ENCODE data around the gene SLC4A11. TPM values are rescaled to one million over a fixed set of nuclear protein-coding genes. Genes with fewer than 3 reads are reported as not detected.
"Not testable (repeated sequence)": the region's sequence is repeated elsewhere in the genome, so short reads cannot be mapped to it uniquely, and the experiment has no call there.

The SLC4A11 gene
- total RNA-seq, 4 donors from 2014 or later: 4.5 to 26.0 (median 14.0) TPM

DNA sequence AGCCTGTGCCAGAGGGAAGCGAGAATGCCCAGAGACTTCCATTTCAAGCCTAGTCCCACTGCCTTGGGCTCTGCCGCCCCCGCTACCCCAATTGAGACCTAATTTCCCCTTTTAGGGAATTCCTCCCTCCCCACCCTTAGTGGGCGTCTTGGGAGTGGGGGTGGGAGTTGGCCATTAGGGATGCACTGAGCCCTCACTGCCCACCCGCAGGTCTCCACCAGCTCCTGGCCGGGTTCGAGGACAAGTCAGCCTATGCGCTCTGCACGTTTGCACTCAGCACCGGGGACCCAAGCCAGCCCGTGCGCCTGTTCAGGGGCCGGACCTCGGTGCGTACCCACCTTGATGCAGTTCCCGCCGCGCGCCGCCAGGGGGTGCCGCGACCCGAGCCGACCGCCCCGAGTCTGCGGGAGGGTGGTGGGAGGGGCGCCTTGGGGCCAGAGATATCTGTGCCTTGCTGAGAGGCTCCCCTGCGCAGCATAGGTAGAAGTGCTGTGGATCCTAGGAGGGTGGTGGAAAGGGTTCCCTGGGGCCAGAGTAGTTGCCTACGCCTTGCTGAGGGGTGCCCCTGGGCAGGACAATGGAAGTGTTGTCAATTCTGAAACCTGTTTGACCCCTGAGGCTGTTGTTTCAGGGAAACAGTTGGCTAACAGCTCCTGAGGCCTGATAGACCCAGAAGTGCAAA, 20.5 kb downstream of the SLC4A11 start:
- DNase-seq (ENCODE audit: low spot score in 2 of 2): peak in 1 of 2 donors; percentile 90
- intact Hi-C loops (cut with DNase I; ENCODE audit: low total_unique reads): no loop called here
- no peak for TF ChIP-seq POLR2A (IDR thresholded peaks at IDR 0.05)
- TF ChIP-seq, protein P1, sequence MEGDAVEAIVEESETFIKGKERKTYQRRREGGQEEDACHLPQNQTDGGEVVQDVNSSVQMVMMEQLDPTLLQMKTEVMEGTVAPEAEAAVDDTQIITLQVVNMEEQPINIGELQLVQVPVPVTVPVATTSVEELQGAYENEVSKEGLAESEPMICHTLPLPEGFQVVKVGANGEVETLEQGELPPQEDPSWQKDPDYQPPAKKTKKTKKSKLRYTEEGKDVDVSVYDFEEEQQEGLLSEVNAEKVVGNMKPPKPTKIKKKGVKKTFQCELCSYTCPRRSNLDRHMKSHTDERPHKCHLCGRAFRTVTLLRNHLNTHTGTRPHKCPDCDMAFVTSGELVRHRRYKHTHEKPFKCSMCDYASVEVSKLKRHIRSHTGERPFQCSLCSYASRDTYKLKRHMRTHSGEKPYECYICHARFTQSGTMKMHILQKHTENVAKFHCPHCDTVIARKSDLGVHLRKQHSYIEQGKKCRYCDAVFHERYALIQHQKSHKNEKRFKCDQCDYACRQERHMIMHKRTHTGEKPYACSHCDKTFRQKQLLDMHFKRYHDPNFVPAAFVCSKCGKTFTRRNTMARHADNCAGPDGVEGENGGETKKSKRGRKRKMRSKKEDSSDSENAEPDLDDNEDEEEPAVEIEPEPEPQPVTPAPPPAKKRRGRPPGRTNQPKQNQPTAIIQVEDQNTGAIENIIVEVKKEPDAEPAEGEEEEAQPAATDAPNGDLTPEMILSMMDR (IDR thresholded peaks at IDR 0.05): peak in 1 of 3 donors; percentile 83
- WGBS, 2 donors: 34 to 58% methylated on average over 11 to 25 of the region's 30 CpGs
- H3K4me3 ChIP-seq (ENCODE audit: low read depth, poor library complexity, severe bottlenecking): no peak overlapping the region

DNA sequence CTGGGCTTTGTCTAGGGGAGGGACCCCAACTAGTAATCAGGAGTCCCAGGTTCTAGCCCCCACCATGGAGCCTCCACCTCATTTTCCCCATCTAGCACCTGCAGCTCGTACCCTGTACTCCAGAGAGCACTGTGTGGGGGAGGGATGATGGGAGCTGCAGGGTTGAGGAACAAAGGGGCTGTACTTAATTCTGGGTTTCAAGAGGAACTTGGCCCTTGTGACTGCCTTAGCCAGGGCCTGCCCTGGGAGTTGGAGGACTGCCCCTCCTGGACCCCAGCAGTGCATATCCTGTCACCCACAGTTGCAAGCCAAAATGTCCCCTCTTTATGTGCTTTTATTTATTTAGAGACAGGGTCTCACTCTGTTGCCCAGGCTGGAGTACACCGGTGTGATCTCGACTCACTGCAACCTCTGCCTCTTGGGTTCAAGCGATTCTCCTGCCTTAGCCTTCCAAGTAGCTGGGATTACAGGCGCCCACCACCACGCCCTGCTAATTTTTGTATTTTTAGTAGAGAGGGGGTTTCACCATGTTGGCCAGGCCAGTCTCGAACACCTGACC, 23.6 kb downstream of the SLC4A11 start:
- H3K4me3 ChIP-seq (ENCODE audit: low read depth, poor library complexity, severe bottlenecking); intact Hi-C loops (cut with DNase I; ENCODE audit: low total_unique reads); DNase-seq (ENCODE audit: low spot score in 2 of 2): not testable (repeated sequence)
- WGBS, 2 donors: 95 to 96% methylated on average over 7 of the region's 7 CpGs

DNA sequence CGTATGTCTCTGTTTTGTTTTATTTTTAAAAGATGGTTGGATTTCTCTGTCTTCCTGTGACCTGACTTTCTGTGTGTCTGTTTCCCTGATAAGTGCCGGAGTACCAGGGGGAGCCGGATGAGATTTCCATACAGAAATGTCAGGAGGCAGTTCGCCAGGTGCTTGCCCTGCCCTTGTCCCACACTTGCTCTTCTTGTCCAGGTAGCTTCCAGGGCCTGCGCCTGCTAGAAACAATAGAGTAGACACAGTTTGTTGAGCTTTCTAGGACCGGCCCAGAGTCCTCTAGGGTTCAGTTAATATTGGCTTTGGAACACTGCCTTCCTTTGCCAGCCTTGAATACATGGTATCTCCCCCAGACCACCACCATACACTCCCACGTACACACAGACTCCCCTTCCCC, 25.8 kb downstream of the SLC4A11 start:
- 93 to 94% methylated on average over 7 of the region's 7 CpGs for WGBS, 2 donors
- DNase-seq (ENCODE audit: low spot score in 2 of 2): no peak
- no peak overlapping the region for H3K4me3 ChIP-seq (ENCODE audit: low read depth, poor library complexity, severe bottlenecking)
- no peak for TF ChIP-seq POLR2A (IDR thresholded peaks at IDR 0.05)
- TF ChIP-seq, protein P1 (IDR thresholded peaks at IDR 0.05): no peak
- intact Hi-C loops (cut with DNase I; ENCODE audit: low total_unique reads): no loop called here

GRCh38 chr20:3210346-3210745, 28.6 kb downstream of the SLC4A11 start:
- 76 to 79% methylated on average over 2 of the region's 2 CpGs for WGBS, 2 donors
- intact Hi-C loops (cut with DNase I; ENCODE audit: low total_unique reads): no loop called here
- TF ChIP-seq, protein P1 (IDR thresholded peaks at IDR 0.05): no peak
- no peak for TF ChIP-seq POLR2A (IDR thresholded peaks at IDR 0.05)
- no peak for DNase-seq (ENCODE audit: low spot score in 2 of 2)
- no peak overlapping the region for H3K4me3 ChIP-seq (ENCODE audit: low read depth, poor library complexity, severe bottlenecking)

- WGBS, 2 donors: 0 to 1% methylated on average over 10 of the region's 10 CpGs
- intact Hi-C loops (cut with DNase I; ENCODE audit: low total_unique reads): no loop called here
Measured at GRCh38 chr20:3209946-3210317, 29.1 kb downstream of the SLC4A11 start.

GRCh38 chr20:3209257-3209945, 29.6 kb downstream of the SLC4A11 start, which contains the start of gene ITPA:
TSS of gene ITPA (plus strand) at chr20:3209498. CDS start at chr20:3209552, 54 bp downstream.
- 0 to 1% methylated on average over 31 to 34 of the region's 48 CpGs for WGBS, 2 donors
- H3K4me3 ChIP-seq (ENCODE audit: low read depth, poor library complexity, severe bottlenecking): peak within 1 kb of the TSS; percentile 68
- peak; percentile 30 to 92 for DNase-seq (ENCODE audit: low spot score in 2 of 2)
- intact Hi-C loops (cut with DNase I; ENCODE audit: low total_unique reads): no loop called here
- TF ChIP-seq, protein P1 (IDR thresholded peaks at IDR 0.05): no peak
- TF ChIP-seq POLR2A (IDR thresholded peaks at IDR 0.05): no peak

More at GRCh38 chr20:3209946-3210317, 29.1 kb downstream of the SLC4A11 start:
- no peak for DNase-seq (ENCODE audit: low spot score in 2 of 2)
- H3K4me3 ChIP-seq (ENCODE audit: low read depth, poor library complexity, severe bottlenecking): peak overlapping the region; percentile 68
- TF ChIP-seq, protein P1 (IDR thresholded peaks at IDR 0.05): no peak
- TF ChIP-seq POLR2A (IDR thresholded peaks at IDR 0.05): no peak

All from lower leg skin (tissue), 4 donors.